Liver (tissue), 9 donors: ENCODE results near the gene SERPINI1. TPM values are rescaled to one million over a fixed set of nuclear protein-coding genes. Genes with fewer than 3 reads are reported as not detected.
A peak's percentile ranks its signal among the peaks of the same experiment; 100 is the strongest.

Experiments
- DNase-seq: peaks from one replicate; pipeline ENCODE4 v3.0.0-alpha.2; 2017; ENCODE audit warnings: low spot score
- H3K27ac ChIP-seq, 2 donors: one replicate each; pipeline ENCODE4 v1.7.0; 2013; ENCODE audit warnings: inconsistent platforms in 2 of 2, low read length in 2 of 2, control low read depth in 1 of 2, low read depth in 1 of 2, mild to moderate bottlenecking in 1 of 2
- H3K27me3 ChIP-seq, 4 donors: one replicate each; pipeline versions ENCODE4 v1.6.1 to v1.7.0; 2013; ENCODE audit warnings: low read length in 3 of 4, inconsistent platforms in 1 of 4, mild to moderate bottlenecking in 1 of 4, moderate library complexity in 1 of 4; ENCODE audit not compliant: control insufficient read depth in 4 of 4, insufficient read depth in 4 of 4
- H3K36me3 ChIP-seq, 4 donors: one replicate each; pipeline versions ENCODE4 v1.6.1 to v1.7.0; 2013; ENCODE audit warnings: low read length in 3 of 4, mild to moderate bottlenecking in 3 of 4, low read depth in 1 of 4, moderate library complexity in 1 of 4; ENCODE audit not compliant: control insufficient read depth in 4 of 4, insufficient read depth in 3 of 4
- H3K4me1 ChIP-seq, 4 donors: one replicate each; pipeline versions ENCODE4 v1.6.1 to v1.7.0; 2013; ENCODE audit warnings: low read length in 3 of 4, mild to moderate bottlenecking in 3 of 4, moderate library complexity in 1 of 4; ENCODE audit not compliant: control insufficient read depth in 4 of 4, insufficient read depth in 4 of 4
- H3K4me3 ChIP-seq, 3 donors: one replicate each; pipeline versions ENCODE4 v1.6.1 to v1.7.0; 2013; ENCODE audit warnings: low read length in 3 of 3, control low read depth in 1 of 3, low read depth in 1 of 3, mild to moderate bottlenecking in 1 of 3
- H3K9ac ChIP-seq, 2 donors: one replicate each; pipeline ENCODE4 v1.7.0; 2013; ENCODE audit warnings: low read length in 2 of 2, mild to moderate bottlenecking in 2 of 2, moderate library complexity in 2 of 2, control low read depth in 1 of 2, low read depth in 1 of 2
- H3K9me3 ChIP-seq, 4 donors: one replicate each; pipeline versions ENCODE4 v1.6.1 to v1.7.0; 2013; ENCODE audit warnings: low read length in 3 of 4; ENCODE audit not compliant: control insufficient read depth in 4 of 4
- ATF3 ChIP-seq: IDR thresholded peaks from 2 replicates; pipeline ENCODE4 v1.6.1; 2016; ENCODE audit warnings: antibody characterized with exemption
- CTCF ChIP-seq: fragments of 150-350 bp; IDR thresholded peaks from 2 replicates; pipeline ENCODE4 v1.5.1; 2017; ENCODE audit warnings: improper control_type of control experiment, low read depth, low read length; ENCODE audit not compliant: missing input control
- EGR1 ChIP-seq, 2 donors: IDR thresholded peaks; 2 replicates each; pipeline ENCODE4 v1.6.1; 2016 to 2018; ENCODE audit warnings: antibody characterized with exemption in 2 of 2, low read depth in 2 of 2
- FOXA1 ChIP-seq: IDR thresholded peaks from 2 replicates; pipeline ENCODE4 v1.6.1; 2016; ENCODE audit warnings: antibody characterized with exemption
- FOXA2 ChIP-seq: IDR thresholded peaks from 2 replicates; pipeline ENCODE4 v1.6.1; 2016; ENCODE audit warnings: antibody characterized with exemption
- GABPA ChIP-seq, 2 donors: IDR thresholded peaks in 1 of 2; conservative IDR thresholded peaks in 1 of 2; 2 replicates each; pipeline ENCODE4 v1.6.1; 2016; ENCODE audit warnings: antibody characterized with exemption in 2 of 2, mild to moderate bottlenecking in 1 of 2, moderate library complexity in 1 of 2
- HNF4A ChIP-seq, 2 donors: conservative IDR thresholded peaks; 2 replicates each; pipeline ENCODE4 v1.6.1; 2016; ENCODE audit warnings: antibody characterized with exemption in 2 of 2, mild to moderate bottlenecking in 2 of 2
- HNF4G ChIP-seq: IDR thresholded peaks from 2 replicates; pipeline ENCODE4 v1.6.1; 2016; ENCODE audit warnings: antibody characterized with exemption
- MAX ChIP-seq: IDR thresholded peaks from 2 replicates; pipeline ENCODE4 v1.6.1; 2016; ENCODE audit warnings: antibody characterized with exemption
- NR2F2 ChIP-seq: IDR thresholded peaks from 2 replicates; pipeline ENCODE4 v1.6.1; 2016; ENCODE audit warnings: antibody characterized with exemption
- RAD21 ChIP-seq, 2 donors: IDR thresholded peaks; 2 replicates each; pipeline ENCODE4 v1.6.1; 2016; ENCODE audit warnings: antibody characterized with exemption in 2 of 2, mild to moderate bottlenecking in 2 of 2
- RXRA ChIP-seq, 2 donors: IDR thresholded peaks; 2 replicates each; pipeline ENCODE4 v1.6.1; 2017 to 2018; ENCODE audit warnings: antibody characterized with exemption in 2 of 2, mild to moderate bottlenecking in 1 of 2
- SP1 ChIP-seq: IDR thresholded peaks from 2 replicates; pipeline ENCODE4 v1.6.1; 2018; ENCODE audit warnings: antibody characterized with exemption, mild to moderate bottlenecking
- TAF1 ChIP-seq: conservative IDR thresholded peaks from 2 replicates; pipeline ENCODE4 v1.6.1; 2016; ENCODE audit warnings: antibody characterized with exemption, mild to moderate bottlenecking
- YY1 ChIP-seq: IDR thresholded peaks from 2 replicates; pipeline ENCODE4 v1.6.1; 2016; ENCODE audit warnings: antibody characterized with exemption, mild to moderate bottlenecking
- WGBS: extraction: QIAGEN DNeasy Blood & Tissue Kit; methylation state at CpG from one replicate; pipeline ENCODE4 v1.1.7; 2013; 5-methylcytosine and 5-hydroxymethylcytosine counted together
- polyA plus RNA-seq, 2 donors: library from polyadenylated mRNA; stranded (reverse) in 1 of 2; unstranded in 1 of 2; fragments of 200-250 nt in 1 of 2; fragments of >200 nt in 1 of 2; fragmentation: Nextera tagmentation in 1 of 2; extraction: Ambion mirVana in 1 of 2; gene quantifications; one replicate each; pipeline versions ENCODE4 v1.2.1 to v1.2.3, GENCODE V29; 2013 to 2015
- total RNA-seq, 2 donors: library from RNA; depleted of rRNA; stranded (reverse); fragments of >200 nt; gene quantifications; one replicate each; pipeline ENCODE4 v1.2.3, GENCODE V29; 2014
- TF ChIP-seq, protein P1 (sequence below): IDR thresholded peaks from 2 replicates; pipeline ENCODE4 v1.6.1; 2016; ENCODE audit warnings: antibody characterized with exemption, mild to moderate bottlenecking
- donor health status: healthy.
- donor health status: healthy.
- donor health status: healthy.
- donor health status: healthy.
- donor health status: healthy.

The SERPINI1 gene
- total and polyA plus RNA-seq, 4 donors, result 0.90 to 23.6 (median 1.9) TPM

DNA sequence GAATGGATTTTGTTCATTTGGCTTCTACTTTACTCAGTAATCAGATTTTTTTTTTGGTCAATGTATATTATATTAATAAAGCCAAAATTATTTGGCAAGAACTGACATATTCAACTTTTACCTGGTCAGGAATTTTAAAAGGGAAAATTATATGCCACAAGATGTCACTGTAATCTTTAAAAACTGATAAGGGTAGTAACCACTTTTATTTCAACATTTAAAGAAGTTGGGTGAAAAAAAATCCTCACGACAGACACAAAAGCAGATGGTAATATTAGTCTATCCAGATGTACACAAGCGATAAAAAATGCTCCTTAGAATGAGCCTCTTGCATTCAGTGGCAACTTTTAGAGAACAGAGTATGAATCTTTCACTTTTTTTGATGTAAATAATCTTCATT is 101.9 kb downstream of the SERPINI1 start:
- Histone ChIP-seq H3K9ac (no peak overlapping the region), H3K27ac (no peak overlapping the region), H3K4me1 (no peaks in the 10 kb centered on the region), H3K9me3 (no peaks in the 10 kb centered on the region), H3K36me3 (no peaks in the 10 kb centered on the region), H3K27me3 (no peaks in the 10 kb centered on the region), H3K4me3 (no peak overlapping the region)
- 60% methylated on average over 2 of the region's 2 CpGs for WGBS
- TF ChIP-seq CTCF (peak; percentile 16), ATF3 (no peak), HNF4A (conservative IDR thresholded peaks at IDR 0.05) (no peak), FOXA2 (no peak), RAD21 (IDR thresholded peaks at IDR 0.05) (peak; percentile 55 to 67), YY1 (no peak), MAX (no peak), NR2F2 (no peak), HNF4G (no peak), RXRA (IDR thresholded peaks at IDR 0.05) (no peak), SP1 (no peak), FOXA1 (no peak), EGR1 (IDR thresholded peaks at IDR 0.05; ENCODE audit: low read depth in 2 of 2) (no peak), GABPA (IDR thresholded peaks at IDR 0.05 in 1 of 2, conservative IDR thresholded peaks at IDR 0.05 in 1 of 2) (no peak)
- TF ChIP-seq, protein P1, sequence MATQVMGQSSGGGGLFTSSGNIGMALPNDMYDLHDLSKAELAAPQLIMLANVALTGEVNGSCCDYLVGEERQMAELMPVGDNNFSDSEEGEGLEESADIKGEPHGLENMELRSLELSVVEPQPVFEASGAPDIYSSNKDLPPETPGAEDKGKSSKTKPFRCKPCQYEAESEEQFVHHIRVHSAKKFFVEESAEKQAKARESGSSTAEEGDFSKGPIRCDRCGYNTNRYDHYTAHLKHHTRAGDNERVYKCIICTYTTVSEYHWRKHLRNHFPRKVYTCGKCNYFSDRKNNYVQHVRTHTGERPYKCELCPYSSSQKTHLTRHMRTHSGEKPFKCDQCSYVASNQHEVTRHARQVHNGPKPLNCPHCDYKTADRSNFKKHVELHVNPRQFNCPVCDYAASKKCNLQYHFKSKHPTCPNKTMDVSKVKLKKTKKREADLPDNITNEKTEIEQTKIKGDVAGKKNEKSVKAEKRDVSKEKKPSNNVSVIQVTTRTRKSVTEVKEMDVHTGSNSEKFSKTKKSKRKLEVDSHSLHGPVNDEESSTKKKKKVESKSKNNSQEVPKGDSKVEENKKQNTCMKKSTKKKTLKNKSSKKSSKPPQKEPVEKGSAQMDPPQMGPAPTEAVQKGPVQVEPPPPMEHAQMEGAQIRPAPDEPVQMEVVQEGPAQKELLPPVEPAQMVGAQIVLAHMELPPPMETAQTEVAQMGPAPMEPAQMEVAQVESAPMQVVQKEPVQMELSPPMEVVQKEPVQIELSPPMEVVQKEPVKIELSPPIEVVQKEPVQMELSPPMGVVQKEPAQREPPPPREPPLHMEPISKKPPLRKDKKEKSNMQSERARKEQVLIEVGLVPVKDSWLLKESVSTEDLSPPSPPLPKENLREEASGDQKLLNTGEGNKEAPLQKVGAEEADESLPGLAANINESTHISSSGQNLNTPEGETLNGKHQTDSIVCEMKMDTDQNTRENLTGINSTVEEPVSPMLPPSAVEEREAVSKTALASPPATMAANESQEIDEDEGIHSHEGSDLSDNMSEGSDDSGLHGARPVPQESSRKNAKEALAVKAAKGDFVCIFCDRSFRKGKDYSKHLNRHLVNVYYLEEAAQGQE, result no peak
- no peak for DNase-seq

DNA sequence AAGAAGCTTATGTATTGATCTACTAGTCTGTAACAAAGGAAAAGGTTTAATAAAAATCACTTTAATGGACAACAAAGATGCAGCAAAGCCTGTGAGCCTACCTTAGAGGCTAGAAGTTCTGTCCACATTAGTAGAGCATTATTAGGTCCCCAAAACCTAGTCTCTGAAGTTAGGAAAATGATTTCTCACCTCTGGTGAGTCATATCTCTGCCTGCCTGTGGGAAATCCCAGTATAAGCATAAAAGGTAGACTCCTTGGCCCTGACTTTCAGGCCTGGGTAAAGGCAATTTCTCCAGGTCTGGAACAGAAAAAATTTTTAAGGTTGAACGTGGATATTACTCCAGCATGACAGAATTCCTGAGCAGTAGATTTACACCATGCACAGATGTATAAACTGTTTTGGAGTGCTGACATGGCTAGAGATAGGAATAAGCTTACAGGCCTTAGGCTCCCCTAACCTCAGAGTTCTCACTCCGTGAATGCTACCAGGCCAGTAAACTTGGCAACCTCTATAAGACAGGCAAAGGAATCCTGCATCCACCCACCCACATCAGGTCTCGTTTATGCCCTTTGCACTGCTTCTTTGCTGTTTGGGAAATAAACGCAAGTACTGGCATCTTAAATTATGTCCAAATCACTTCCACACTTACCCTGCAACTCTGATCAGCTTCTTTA is 104.1 kb downstream of the SERPINI1 start:
- Histone ChIP-seq H3K4me3 (no peak overlapping the region), H3K9me3 (no peaks in the 10 kb centered on the region), H3K36me3 (no peaks in the 10 kb centered on the region), H3K4me1 (peaks cover 0 to 3% (median 0%) of the 10 kb centered on the region in 4 donors), H3K9ac (no peak overlapping the region), H3K27ac (no peak overlapping the region), H3K27me3 (no peaks in the 10 kb centered on the region)
- no peak for TF ChIP-seq ATF3
- no peak for TF ChIP-seq MAX
- no peak for TF ChIP-seq GABPA (IDR thresholded peaks at IDR 0.05 in 1 of 2, conservative IDR thresholded peaks at IDR 0.05 in 1 of 2)
- no peak for TF ChIP-seq RAD21 (IDR thresholded peaks at IDR 0.05)
- no peak for TF ChIP-seq SP1
- TF ChIP-seq TAF1, result no peak
- no peak for DNase-seq
- 63% methylated on average over 4 of the region's 4 CpGs for WGBS
